ENCODE measurements around the gene PPP1R1B. TPM values are rescaled to one million over a fixed set of nuclear protein-coding genes. Genes with fewer than 3 reads are reported as not detected.

The PPP1R1B gene
- total and polyA plus RNA-seq, 2 experiments from 2014 or later, result 3.4 to 5.4 TPM

DNA sequence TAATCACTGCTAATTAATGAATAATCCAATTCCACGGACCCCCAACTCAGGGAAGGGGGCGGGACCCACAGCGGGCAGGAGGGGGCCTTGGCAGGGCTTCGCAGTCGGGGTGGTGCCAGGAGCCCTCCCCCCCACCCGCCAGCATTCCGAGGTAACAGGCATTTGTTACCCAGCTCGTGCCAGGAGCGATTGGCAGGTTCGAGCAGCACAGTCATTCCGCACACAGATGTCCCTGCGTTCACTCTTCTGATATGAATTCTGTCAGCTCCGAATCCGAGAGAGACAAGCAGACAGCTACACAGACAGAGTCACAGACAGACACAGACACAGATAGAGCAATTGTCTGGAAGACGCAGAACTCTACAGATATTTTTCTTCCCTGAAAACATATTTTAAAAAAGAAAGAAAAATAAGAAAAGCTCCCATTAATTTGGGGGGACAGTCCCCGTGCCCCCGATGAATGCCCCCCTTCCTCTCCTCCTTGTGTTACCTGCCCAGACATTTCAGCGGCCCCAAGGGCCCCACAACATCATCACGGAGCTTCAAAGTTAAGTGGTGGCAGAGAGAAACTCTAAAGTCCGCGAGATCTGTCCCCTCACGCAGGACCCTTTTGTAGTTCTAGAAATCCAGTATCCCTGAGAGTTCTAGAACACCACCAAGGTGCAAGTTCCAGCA is 29.2 kb upstream of the PPP1R1B start:
- H3K36me3 ChIP-seq (ENCODE audit: insufficient read depth), result no peaks in the 10 kb centered on the region
- Mint-ChIP-seq H3K27ac (no peak overlapping the region), H3K36me3 (ENCODE audit: low read depth) (no peaks in the 10 kb centered on the region), H3K27me3 (ENCODE audit: insufficient read depth, low read depth, poor library complexity) (peaks cover 96% of the 10 kb centered on the region), H3K9me3 (no peaks in the 10 kb centered on the region), H3K4me3 (peak overlapping the region; percentile 46; the same call in 1 of the 3 replicates), H3K4me1 (peaks cover 53% of the 10 kb centered on the region)
- peaks cover 100% of the 10 kb centered on the region for H3K27me3 ChIP-seq (ENCODE audit: insufficient read depth)
- TF ChIP-seq EZH2 (IDR thresholded peaks at IDR 0.05; ENCODE audit: low read depth, unreplicated experiment), result peak; percentile 97
- no peak for TF ChIP-seq CREB1 (CRISPR knock-in tag; IDR thresholded peaks at IDR 0.05; ENCODE audit: low read depth)
- no peak overlapping the region for H3K27ac ChIP-seq (ENCODE audit: low read depth)
- no peak overlapping the region for H3K4me3 ChIP-seq
- H3K4me1 ChIP-seq (ENCODE audit: insufficient read depth), result peaks cover 65% of the 10 kb centered on the region
- peak overlapping the region; percentile 76 for H3K4me2 ChIP-seq
- H2AFZ ChIP-seq, result no peak overlapping the region
- no peaks in the 10 kb centered on the region for H3K9me2 ChIP-seq (ENCODE audit: insufficient read depth)
- H4K20me1 ChIP-seq (replicated peaks; ENCODE audit: insufficient read depth), result peaks cover 17% of the 10 kb centered on the region; the same call in 1 of the 2 replicates
- ATAC-seq, result no peak
- H3F3A ChIP-seq (replicated peaks; ENCODE audit: low read depth), result peaks cover 48% of the 10 kb centered on the region
- no peak for DNase-seq (ENCODE audit: low spot score)
- no peaks in the 10 kb centered on the region for H3K79me2 ChIP-seq (replicated peaks; ENCODE audit: insufficient read depth)

DNA sequence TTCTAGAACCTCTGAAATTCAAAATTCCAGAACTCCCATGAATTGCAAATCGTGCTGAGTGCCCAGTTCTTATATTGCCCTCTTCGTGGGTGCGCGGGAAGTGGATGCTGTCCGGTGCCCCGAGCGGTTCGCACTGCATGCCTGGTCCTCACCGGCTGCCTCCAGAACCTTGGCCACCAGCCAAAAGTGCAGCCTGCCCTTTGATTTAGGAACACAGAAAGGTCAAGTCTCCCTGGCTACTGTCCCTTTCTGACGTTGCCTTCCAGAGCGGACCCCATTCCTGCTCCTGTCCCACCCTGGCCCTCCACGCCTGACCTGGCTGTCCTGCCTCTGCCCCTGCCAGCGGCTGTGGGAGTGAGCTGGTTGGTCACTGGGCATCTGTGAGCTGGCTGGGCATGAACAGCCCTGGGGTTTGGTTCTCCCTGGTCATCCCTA is 28.7 kb upstream of the PPP1R1B start:
- no peaks in the 10 kb centered on the region for H3K9me3 Mint-ChIP-seq
- no peak overlapping the region for H2AFZ ChIP-seq
- H3K4me1 Mint-ChIP-seq, result peaks cover 57% of the 10 kb centered on the region
- no peaks in the 10 kb centered on the region for H3K36me3 ChIP-seq (ENCODE audit: insufficient read depth)
- H3K4me3 ChIP-seq, result no peak overlapping the region
- H3K27ac ChIP-seq (ENCODE audit: low read depth), result no peak overlapping the region
- no peaks in the 10 kb centered on the region for H3K36me3 Mint-ChIP-seq (ENCODE audit: low read depth)
- H3K4me2 ChIP-seq, result no peak overlapping the region; the same call in 1 of the 2 replicates
- H3K4me3 Mint-ChIP-seq, result peak overlapping the region; percentile 46; the same call in 1 of the 3 replicates
- peaks cover 19% of the 10 kb centered on the region for H4K20me1 ChIP-seq (replicated peaks; ENCODE audit: insufficient read depth)
- no peaks in the 10 kb centered on the region for H3K9me2 ChIP-seq (ENCODE audit: insufficient read depth)
- peaks cover 100% of the 10 kb centered on the region for H3K27me3 ChIP-seq (ENCODE audit: insufficient read depth)
- ATAC-seq, result no peak
- H3K27me3 Mint-ChIP-seq (ENCODE audit: insufficient read depth, low read depth, poor library complexity), result peaks cover 99% of the 10 kb centered on the region
- DNase-seq (ENCODE audit: low spot score), result no peak
- TF ChIP-seq NANOG (IDR thresholded peaks at IDR 0.05; ENCODE audit: borderline replicate concordance) (no peak), EZH2 (IDR thresholded peaks at IDR 0.05; ENCODE audit: low read depth, unreplicated experiment) (no peak), ZNF331 (CRISPR knock-in tag; IDR thresholded peaks at IDR 0.05; ENCODE audit: low read depth) (no peak), ZNF114 (CRISPR knock-in tag; IDR thresholded peaks at IDR 0.05) (no peak), JUNB (IDR thresholded peaks at IDR 0.05; ENCODE audit: unreplicated experiment) (no peak), CREB1 (CRISPR knock-in tag; IDR thresholded peaks at IDR 0.05; ENCODE audit: low read depth) (no peak)
- TF ChIP-seq, protein P1, sequence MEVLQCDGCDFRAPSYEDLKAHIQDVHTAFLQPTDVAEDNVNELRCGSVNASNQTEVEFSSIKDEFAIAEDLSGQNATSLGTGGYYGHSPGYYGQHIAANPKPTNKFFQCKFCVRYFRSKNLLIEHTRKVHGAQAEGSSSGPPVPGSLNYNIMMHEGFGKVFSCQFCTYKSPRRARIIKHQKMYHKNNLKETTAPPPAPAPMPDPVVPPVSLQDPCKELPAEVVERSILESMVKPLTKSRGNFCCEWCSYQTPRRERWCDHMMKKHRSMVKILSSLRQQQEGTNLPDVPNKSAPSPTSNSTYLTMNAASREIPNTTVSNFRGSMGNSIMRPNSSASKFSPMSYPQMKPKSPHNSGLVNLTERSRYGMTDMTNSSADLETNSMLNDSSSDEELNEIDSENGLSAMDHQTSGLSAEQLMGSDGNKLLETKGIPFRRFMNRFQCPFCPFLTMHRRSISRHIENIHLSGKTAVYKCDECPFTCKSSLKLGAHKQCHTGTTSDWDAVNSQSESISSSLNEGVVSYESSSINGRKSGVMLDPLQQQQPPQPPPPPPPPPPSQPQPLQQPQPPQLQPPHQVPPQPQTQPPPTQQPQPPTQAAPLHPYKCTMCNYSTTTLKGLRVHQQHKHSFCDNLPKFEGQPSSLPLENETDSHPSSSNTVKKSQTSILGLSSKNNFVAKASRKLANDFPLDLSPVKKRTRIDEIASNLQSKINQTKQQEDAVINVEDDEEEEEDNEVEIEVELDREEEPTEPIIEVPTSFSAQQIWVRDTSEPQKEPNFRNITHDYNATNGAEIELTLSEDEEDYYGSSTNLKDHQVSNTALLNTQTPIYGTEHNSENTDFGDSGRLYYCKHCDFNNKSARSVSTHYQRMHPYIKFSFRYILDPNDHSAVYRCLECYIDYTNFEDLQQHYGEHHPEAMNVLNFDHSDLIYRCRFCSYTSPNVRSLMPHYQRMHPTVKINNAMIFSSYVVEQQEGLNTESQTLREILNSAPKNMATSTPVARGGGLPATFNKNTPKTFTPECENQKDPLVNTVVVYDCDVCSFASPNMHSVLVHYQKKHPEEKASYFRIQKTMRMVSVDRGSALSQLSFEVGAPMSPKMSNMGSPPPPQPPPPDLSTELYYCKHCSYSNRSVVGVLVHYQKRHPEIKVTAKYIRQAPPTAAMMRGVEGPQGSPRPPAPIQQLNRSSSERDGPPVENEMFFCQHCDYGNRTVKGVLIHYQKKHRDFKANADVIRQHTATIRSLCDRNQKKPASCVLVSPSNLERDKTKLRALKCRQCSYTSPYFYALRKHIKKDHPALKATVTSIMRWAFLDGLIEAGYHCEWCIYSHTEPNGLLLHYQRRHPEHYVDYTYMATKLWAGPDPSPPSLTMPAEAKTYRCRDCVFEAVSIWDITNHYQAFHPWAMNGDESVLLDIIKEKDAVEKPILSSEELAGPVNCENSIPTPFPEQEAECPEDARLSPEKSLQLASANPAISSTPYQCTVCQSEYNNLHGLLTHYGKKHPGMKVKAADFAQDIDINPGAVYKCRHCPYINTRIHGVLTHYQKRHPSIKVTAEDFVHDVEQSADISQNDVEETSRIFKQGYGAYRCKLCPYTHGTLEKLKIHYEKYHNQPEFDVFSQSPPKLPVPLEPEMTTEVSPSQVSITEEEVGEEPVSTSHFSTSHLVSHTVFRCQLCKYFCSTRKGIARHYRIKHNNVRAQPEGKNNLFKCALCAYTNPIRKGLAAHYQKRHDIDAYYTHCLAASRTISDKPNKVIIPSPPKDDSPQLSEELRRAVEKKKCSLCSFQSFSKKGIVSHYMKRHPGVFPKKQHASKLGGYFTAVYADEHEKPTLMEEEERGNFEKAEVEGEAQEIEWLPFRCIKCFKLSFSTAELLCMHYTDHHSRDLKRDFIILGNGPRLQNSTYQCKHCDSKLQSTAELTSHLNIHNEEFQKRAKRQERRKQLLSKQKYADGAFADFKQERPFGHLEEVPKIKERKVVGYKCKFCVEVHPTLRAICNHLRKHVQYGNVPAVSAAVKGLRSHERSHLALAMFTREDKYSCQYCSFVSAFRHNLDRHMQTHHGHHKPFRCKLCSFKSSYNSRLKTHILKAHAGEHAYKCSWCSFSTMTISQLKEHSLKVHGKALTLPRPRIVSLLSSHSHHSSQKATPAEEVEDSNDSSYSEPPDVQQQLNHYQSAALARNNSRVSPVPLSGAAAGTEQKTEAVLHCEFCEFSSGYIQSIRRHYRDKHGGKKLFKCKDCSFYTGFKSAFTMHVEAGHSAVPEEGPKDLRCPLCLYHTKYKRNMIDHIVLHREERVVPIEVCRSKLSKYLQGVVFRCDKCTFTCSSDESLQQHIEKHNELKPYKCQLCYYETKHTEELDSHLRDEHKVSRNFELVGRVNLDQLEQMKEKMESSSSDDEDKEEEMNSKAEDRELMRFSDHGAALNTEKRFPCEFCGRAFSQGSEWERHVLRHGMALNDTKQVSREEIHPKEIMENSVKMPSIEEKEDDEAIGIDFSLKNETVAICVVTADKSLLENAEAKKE (CRISPR knock-in tag; IDR thresholded peaks at IDR 0.05), result no peak
- TF ChIP-seq, protein P2, sequence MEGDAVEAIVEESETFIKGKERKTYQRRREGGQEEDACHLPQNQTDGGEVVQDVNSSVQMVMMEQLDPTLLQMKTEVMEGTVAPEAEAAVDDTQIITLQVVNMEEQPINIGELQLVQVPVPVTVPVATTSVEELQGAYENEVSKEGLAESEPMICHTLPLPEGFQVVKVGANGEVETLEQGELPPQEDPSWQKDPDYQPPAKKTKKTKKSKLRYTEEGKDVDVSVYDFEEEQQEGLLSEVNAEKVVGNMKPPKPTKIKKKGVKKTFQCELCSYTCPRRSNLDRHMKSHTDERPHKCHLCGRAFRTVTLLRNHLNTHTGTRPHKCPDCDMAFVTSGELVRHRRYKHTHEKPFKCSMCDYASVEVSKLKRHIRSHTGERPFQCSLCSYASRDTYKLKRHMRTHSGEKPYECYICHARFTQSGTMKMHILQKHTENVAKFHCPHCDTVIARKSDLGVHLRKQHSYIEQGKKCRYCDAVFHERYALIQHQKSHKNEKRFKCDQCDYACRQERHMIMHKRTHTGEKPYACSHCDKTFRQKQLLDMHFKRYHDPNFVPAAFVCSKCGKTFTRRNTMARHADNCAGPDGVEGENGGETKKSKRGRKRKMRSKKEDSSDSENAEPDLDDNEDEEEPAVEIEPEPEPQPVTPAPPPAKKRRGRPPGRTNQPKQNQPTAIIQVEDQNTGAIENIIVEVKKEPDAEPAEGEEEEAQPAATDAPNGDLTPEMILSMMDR (conservative IDR thresholded peaks at IDR 0.05; ENCODE audit: low read depth in 2 of 2), result no peak
- H3K27ac Mint-ChIP-seq, result no peak overlapping the region
- H3K4me1 ChIP-seq (ENCODE audit: insufficient read depth), result peaks cover 70% of the 10 kb centered on the region
- peaks cover 53% of the 10 kb centered on the region for H3F3A ChIP-seq (replicated peaks; ENCODE audit: low read depth)
- no peaks in the 10 kb centered on the region for H3K79me2 ChIP-seq (replicated peaks; ENCODE audit: insufficient read depth)

Measured in GM23338 (cell line).